Medulla oblongata (tissue), 1 donor: Measurements from ENCODE around the gene SORCS3.

Experiments used
- DNase-seq: peaks from one replicate; pipeline ENCODE4 v3.0.0-alpha.2; 2015; ENCODE audit errors: extremely low spot score

SORCS3 gene

GRCh38 chr10:105181626-105182025 lies 540.5 kb downstream of the SORCS3 start:
- DNase-seq: no peak

- DNase-seq: peak; percentile 14
Observed at GRCh38 chr10:105183536-105183935, 542.4 kb downstream of the SORCS3 start.

GRCh38 chr10:105185161-105185560 lies 544.1 kb downstream of the SORCS3 start:
- no peak for DNase-seq

- DNase-seq: no peak
Observed at GRCh38 chr10:105187243-105187642, 546.2 kb downstream of the SORCS3 start.

- DNase-seq: peak; percentile 8
Observed at GRCh38 chr10:105188737-105189462, 547.8 kb downstream of the SORCS3 start.

GRCh38 chr10:105189463-105189800 lies 548.3 kb downstream of the SORCS3 start:
- no peak for DNase-seq

GRCh38 chr10:105192146-105192545 lies 551.1 kb downstream of the SORCS3 start:
- DNase-seq: no peak

- DNase-seq: no peak
Observed at GRCh38 chr10:105192861-105193260, 551.8 kb downstream of the SORCS3 start.

- no peak for DNase-seq
Observed at GRCh38 chr10:105195831-105196230, 554.7 kb downstream of the SORCS3 start.

- DNase-seq: no peak
Observed at GRCh38 chr10:105197598-105198364, 556.7 kb downstream of the SORCS3 start.

- no peak for DNase-seq
Observed at GRCh38 chr10:105206616-105207015, 565.5 kb downstream of the SORCS3 start.

GRCh38 chr10:105207476-105207995 lies 566.4 kb downstream of the SORCS3 start:
- DNase-seq: no peak

GRCh38 chr10:105210546-105210945 lies 569.5 kb downstream of the SORCS3 start:
- no peak for DNase-seq

GRCh38 chr10:105237685-105238084 lies 596.6 kb downstream of the SORCS3 start:
- no peak for DNase-seq

- peak; percentile 29 for DNase-seq
Observed at GRCh38 chr10:105239311-105240219, 598.5 kb downstream of the SORCS3 start.

GRCh38 chr10:105241254-105241653 lies 600.2 kb downstream of the SORCS3 start:
- DNase-seq: no peak

- no peak for DNase-seq
Observed at GRCh38 chr10:105243381-105243780, 602.3 kb downstream of the SORCS3 start.

GRCh38 chr10:105243825-105244224 lies 602.7 kb downstream of the SORCS3 start:
- no peak for DNase-seq

GRCh38 chr10:105247831-105248499 lies 606.9 kb downstream of the SORCS3 start:
- DNase-seq: no peak

- DNase-seq: no peak
Observed at GRCh38 chr10:105252911-105253310, 611.8 kb downstream of the SORCS3 start.

GRCh38 chr10:105253515-105254212 lies 612.6 kb downstream of the SORCS3 start:
- DNase-seq: no peak
